ENCODE measurements around the gene GARIN5B.
A peak's percentile ranks its signal among the peaks of the same experiment; 100 is the strongest.
"Not testable (repeated sequence)": the region's sequence is repeated elsewhere in the genome, so short reads cannot be mapped to it uniquely, and the experiment has no call there.

GARIN5B gene

DNA sequence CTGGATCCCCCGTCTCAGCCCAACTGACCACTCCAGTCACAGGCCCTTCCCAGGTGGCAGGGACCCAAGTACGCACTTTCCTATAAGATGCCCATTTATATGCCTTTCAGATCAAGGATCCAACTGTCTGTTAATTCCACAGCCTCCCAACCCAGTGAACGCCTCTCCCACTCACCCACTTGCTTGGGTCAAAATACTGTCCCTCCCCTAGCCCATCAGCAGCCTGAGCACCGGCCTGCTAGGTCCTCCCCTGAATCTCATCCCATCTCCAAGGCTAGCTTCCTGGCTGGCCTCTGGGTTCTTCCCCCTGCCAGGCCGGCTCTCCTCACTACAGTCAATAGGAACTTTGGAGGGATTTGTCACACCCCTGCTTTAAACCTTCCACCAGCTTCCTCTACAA is 42.6 kb upstream of the GARIN5B start:
- no peak for DNase-seq (ENCODE audit: low spot score)
- TF ChIP-seq, protein P1, sequence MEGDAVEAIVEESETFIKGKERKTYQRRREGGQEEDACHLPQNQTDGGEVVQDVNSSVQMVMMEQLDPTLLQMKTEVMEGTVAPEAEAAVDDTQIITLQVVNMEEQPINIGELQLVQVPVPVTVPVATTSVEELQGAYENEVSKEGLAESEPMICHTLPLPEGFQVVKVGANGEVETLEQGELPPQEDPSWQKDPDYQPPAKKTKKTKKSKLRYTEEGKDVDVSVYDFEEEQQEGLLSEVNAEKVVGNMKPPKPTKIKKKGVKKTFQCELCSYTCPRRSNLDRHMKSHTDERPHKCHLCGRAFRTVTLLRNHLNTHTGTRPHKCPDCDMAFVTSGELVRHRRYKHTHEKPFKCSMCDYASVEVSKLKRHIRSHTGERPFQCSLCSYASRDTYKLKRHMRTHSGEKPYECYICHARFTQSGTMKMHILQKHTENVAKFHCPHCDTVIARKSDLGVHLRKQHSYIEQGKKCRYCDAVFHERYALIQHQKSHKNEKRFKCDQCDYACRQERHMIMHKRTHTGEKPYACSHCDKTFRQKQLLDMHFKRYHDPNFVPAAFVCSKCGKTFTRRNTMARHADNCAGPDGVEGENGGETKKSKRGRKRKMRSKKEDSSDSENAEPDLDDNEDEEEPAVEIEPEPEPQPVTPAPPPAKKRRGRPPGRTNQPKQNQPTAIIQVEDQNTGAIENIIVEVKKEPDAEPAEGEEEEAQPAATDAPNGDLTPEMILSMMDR (IDR thresholded peaks at IDR 0.05; ENCODE audit: extremely low read depth, missing control alignments): no peak

DNA sequence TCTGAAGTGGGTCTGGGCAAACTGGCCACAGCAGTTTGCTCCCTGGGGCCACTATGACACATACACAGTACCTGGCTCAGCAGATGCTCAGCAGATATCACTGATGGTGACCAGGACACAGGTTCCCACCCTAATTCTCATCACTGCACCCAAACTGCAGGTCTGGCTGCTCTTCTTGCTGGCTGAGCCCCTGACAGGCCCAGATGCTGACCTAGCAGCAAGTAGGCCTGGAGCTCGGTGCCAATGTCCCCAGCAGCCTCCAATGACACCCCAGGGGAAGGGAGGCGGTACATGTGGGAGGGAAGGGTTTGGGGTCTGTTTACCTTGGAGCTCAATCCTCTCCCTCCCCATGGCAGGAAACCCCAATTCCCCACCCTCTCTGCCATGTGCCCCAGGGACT is 39.4 kb upstream of the GARIN5B start:
- TF ChIP-seq, protein P1 (IDR thresholded peaks at IDR 0.05; ENCODE audit: extremely low read depth, missing control alignments): no peak
- DNase-seq (ENCODE audit: low spot score): no peak

DNA sequence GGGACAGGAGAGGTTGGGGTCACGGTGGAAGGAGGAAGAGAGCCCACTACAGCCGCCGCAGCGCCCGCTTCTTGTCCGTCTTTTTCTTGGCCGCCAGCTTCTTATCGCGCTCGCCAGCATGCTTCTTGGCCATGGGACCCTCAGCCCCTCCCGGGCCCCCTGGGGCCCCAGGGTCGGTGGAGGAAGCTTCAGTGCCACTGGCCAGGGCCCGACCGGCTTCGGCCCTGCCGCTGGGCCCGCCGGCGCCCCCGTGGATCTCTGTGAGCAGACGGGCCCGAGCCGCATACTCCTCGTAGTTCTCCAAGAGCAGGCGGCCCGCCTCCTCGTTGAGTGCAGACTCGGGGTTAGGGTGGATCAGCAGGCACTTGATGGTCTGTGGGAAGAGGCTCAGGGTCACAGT is 38.3 kb upstream of the GARIN5B start:
- not testable (repeated sequence) for DNase-seq (ENCODE audit: low spot score)

DNA sequence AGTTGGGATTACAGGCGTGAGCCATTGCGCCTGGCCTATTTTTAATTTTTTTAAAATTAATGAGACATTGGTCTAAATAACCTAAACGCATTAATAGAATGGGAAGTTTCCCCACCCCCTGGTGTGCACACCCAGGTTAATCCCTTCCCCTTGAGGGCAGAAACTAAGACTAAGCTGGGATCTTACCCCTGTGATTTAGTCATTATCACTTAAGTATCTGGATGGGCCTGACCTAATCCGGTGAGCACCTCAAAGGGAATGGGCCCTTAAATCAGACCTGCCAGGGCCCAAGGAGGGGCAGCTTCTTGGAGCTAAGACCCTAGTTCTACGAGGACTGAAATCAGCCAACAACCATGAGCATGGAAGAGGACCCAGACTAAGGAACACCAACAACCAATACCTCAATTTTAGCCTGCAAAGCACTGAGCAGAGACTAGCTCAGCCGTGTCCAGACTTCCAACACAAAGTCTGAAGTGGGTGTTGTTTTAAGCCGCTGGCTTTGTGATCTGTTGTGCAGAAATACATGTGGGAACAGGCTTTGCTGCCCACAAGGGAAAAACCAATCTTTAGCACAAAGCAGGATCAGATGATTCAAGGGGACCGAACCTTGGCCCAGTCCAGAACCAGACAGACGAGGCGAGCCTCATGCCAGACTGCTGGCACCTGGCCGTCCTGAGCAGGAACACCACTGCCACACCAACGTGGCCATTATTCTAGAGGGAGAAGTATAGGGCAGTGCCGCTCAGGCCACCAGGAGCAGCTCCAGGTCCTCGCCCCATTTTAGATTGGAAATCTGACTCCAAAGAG is 37.4 kb upstream of the GARIN5B start:
- no peak for DNase-seq (ENCODE audit: low spot score)
- TF ChIP-seq, protein P1 (IDR thresholded peaks at IDR 0.05; ENCODE audit: extremely low read depth, missing control alignments): no peak

DNA sequence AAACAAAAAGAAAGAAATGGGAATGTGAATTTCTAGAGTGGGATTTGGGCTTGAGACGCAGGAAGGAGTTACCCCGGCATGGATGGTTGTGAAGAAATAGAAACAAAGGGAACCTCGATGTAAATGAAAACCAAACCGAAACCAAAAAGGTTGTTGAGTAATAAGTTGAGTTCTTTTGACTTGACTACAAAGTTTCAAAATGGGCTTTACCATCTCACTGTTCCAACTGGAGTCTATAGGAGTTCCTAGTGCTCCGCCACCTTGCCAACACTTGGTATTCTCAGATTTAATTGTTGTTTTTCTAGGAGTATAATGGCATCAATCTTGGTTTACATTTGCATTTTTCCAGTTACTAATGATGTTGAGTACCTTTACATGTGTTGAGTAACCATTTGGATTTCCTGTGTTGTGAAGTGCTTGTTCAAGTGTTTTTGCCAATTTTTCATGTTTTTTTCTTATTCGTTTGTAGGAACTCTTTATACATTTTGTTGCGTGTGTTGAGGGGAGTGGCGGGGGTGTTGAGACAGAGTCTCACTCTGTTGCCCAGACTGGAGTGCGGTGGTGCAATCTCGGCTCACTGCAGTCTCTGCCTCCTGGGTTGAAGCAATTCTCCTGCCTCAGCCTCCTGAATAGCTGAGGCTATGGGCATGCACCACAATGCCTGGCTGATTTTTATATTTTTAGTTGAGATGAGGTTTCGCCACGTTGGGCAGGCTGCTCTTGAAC is 35.3 kb upstream of the GARIN5B start:
- peak; percentile 74 for DNase-seq (ENCODE audit: low spot score)
- TF ChIP-seq, protein P1 (IDR thresholded peaks at IDR 0.05; ENCODE audit: extremely low read depth, missing control alignments): no peak

DNA sequence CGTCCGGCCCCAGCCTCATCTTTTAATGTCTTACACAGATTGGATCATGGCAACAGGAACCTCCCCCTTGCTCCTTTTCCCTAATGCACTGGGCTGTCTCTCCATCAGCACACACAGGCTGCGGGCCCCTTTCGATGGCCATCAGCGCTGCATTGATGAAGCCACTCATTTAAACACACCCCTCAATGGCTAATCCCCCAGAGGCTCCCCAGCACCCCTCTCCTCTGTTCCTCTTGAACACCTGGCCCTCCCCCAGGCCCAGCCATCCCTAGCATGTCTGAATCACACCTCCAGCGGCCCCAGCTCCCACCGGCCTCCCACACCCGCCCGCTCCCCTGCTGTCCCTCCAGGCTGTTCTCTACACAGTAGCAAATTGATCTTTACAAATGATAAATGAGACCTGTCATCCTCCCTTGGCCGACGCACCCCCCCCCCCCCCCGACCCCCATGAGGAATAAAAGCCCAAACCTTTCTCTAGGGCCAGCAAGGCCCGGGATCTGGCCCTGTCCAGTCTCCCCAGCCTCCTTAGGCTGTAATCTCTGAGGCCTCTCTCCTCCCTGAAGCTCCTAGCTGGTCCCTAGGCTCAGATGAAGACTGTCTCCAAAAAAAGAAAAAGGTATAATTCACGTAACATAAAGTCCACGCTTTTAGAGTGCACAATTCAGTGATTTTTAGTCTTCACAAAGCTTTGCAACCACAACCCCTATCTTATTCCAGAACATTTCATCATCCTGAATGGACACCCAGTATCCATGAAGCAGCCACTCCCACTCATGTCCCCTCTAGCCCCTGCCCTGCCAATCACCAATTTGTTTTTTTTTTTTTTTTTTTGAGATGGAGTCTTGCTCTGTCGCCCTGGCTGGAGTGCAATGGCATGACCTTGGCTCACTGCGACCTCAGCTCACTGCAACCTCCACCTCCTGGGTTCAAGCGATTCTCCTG is 30.0 kb upstream of the GARIN5B start:
- DNase-seq (ENCODE audit: low spot score): no peak
- TF ChIP-seq, protein P1 (IDR thresholded peaks at IDR 0.05; ENCODE audit: extremely low read depth, missing control alignments): no peak

DNA sequence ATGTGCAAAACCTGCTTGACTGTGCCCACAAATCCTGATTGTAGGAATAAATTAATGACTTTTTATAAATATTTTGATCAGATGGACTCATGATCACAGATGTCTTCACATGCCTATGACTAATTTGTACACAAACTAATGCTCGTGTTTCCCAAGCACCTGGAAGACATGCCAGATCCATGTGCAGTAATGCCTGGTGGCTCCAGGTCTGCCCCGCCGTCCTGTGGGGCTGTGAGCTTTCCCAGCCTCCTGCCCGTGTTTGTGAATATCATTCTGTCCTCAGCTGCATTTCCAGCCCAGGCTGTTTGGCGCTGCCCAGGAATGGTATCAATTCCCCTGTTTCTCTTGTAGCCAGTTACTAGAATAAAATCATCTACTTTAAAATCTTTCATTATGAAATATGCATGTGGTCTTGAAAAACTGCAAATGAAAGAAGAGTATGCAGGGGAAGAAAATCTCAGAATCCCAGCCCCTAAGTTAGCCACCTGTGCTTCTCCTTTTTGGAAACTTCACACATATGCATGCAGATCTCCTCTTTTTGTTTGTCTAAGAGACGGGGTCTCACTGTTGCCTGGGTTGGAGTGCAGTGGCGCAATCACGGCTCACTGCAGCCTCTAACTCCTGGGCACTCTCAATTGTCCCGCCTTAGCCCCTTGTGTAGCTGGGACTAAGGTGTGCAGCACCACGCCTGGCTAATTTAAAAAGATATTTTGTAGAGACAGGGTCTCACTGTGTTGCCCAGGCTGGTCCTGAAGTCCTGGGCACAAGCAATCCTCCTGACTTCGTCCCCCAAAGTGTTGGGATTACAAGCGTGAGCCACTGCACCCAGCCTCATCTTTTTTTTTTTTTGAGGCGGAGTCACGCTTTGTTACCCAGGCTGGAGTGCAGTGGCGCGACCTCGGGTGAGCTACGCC is 28.9 kb upstream of the GARIN5B start:
- no peak for DNase-seq (ENCODE audit: low spot score)
- TF ChIP-seq, protein P1 (IDR thresholded peaks at IDR 0.05; ENCODE audit: extremely low read depth, missing control alignments): no peak

All from GM20000 (cell line).